Lower leg skin (tissue), 3 donors: Measurements from ENCODE around the gene KCNA2.

ENCODE experiments used
- POLR2A ChIP-seq, 2 donors: fragments of 450-650 bp; IDR thresholded peaks; one replicate each; pipeline ENCODE4 v1.6.1; 2016 to 2017; ENCODE audit warnings: antibody characterized with exemption in 2 of 2, mild to moderate bottlenecking in 1 of 2, moderate library complexity in 1 of 2
- TF ChIP-seq, protein P1 (sequence below), 3 donors: fragments of 450-650 bp; IDR thresholded peaks; one replicate each; pipeline ENCODE4 v1.5.1; 2016; ENCODE audit warnings: antibody characterized with exemption in 3 of 3, mild to moderate bottlenecking in 3 of 3, moderate library complexity in 2 of 3

DNA sequence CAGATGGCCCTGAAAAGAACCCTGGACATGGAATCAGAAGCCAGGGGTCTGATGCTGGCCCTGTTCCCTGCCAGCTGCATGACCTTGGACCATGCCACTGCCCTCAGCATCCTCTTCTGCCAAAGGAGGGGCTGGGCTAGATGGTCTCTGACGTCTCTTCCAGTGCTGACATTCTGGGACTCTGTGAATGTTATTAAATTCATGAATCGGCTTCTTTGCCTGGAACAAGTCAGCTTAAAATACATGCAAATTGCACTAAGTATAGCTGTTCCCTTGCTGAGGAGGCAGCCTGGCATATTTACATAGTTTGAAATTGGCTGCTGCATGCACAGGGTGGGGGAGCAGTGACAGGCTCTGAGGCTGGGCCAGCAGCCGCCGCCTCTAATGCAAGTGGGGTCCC, 23.8 kb downstream of the KCNA2 start:
- TF ChIP-seq, protein P1, sequence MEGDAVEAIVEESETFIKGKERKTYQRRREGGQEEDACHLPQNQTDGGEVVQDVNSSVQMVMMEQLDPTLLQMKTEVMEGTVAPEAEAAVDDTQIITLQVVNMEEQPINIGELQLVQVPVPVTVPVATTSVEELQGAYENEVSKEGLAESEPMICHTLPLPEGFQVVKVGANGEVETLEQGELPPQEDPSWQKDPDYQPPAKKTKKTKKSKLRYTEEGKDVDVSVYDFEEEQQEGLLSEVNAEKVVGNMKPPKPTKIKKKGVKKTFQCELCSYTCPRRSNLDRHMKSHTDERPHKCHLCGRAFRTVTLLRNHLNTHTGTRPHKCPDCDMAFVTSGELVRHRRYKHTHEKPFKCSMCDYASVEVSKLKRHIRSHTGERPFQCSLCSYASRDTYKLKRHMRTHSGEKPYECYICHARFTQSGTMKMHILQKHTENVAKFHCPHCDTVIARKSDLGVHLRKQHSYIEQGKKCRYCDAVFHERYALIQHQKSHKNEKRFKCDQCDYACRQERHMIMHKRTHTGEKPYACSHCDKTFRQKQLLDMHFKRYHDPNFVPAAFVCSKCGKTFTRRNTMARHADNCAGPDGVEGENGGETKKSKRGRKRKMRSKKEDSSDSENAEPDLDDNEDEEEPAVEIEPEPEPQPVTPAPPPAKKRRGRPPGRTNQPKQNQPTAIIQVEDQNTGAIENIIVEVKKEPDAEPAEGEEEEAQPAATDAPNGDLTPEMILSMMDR (IDR thresholded peaks at IDR 0.05): no peak
- no peak for TF ChIP-seq POLR2A (IDR thresholded peaks at IDR 0.05)
